ENCODE data around the gene DRD5. TPM values are rescaled to one million over a fixed set of nuclear protein-coding genes. Genes with fewer than 3 reads are reported as not detected.
"Not testable (repeated sequence)": the region's sequence is repeated elsewhere in the genome, so short reads cannot be mapped to it uniquely, and the experiment has no call there.

Gene DRD5
- total and polyA plus RNA-seq, 2 donors (not counting 3 experiments of a cell fraction or from before 2014, with no cell fraction given) = not detected

- Histone ChIP-seq H3K4me3 (replicated peaks in 1 of 3; ENCODE audit: insufficient read depth in 1 of 3, low read depth in 1 of 3, low read length in 3 of 3) (no peak overlapping the region), H2AFZ (ENCODE audit: low read depth, low read length) (no peak overlapping the region), H3K27me3 (ENCODE audit: control insufficient read depth in 2 of 2, insufficient read depth in 2 of 2, low read length in 2 of 2) (no peaks in the 10 kb centered on the region), H3K27ac (ENCODE audit: insufficient read depth, low read depth, low read length) (no peak overlapping the region), H3K4me1 (ENCODE audit: control insufficient read depth, extremely low read depth, insufficient read depth, low read length) (no peaks in the 10 kb centered on the region), H3K9ac (replicated peaks; ENCODE audit: extremely low read depth, insufficient read depth, low read length) (no peak overlapping the region), H3K9me1 (replicated peaks; ENCODE audit: control insufficient read depth, extremely low read depth, insufficient read depth, low read length) (no peaks in the 10 kb centered on the region), H3K9me3 (replicated peaks; ENCODE audit: control insufficient read depth, insufficient read depth, low read length) (no peaks in the 10 kb centered on the region), H3K36me3 (ENCODE audit: control insufficient read depth in 2 of 2, extremely low read depth in 1 of 2, insufficient read depth in 2 of 2, low read length in 2 of 2) (no peaks in the 10 kb centered on the region), H4K20me1 (replicated peaks; ENCODE audit: control insufficient read depth, extremely low read depth, insufficient read depth, low read length) (no peaks in the 10 kb centered on the region), H3K4me2 (ENCODE audit: insufficient read depth, low read length) (no peak overlapping the region), H3K79me2 (ENCODE audit: control insufficient read depth, insufficient read depth, low read length) (no peaks in the 10 kb centered on the region)
- ChIA-PET CTCF (interaction anchor here (0.7 kb wide), 1 partner anchor 19 kb away, joined by 3 read pairs; no protein-coding TSS in a partner anchor), POLR2A (no interaction called here)
- DNase-seq (ENCODE audit: low read depth, low spot score) = no peak
- intact Hi-C loops (cut with micrococcal nuclease) (no loop called here), dilution Hi-C loops (cut with MboI; ENCODE audit: extremely low pct_ligation_motif_present, low sequenced_read_pairs) (no loop called here)
- no TSS peak for BruUV-seq (replicated peaks)
- TF ChIP-seq JUN (IDR thresholded peaks at IDR 0.05; ENCODE audit: borderline replicate concordance, insufficient read depth, insufficient read length, low read depth) (no peak), FOS (IDR thresholded peaks at IDR 0.05; ENCODE audit: borderline replicate concordance, insufficient read depth, low read length) (no peak), POLR2AphosphoS5 (IDR thresholded peaks at IDR 0.05; ENCODE audit: insufficient read depth, low read depth, low read length) (no peak), CTCF (IDR thresholded peaks at IDR 0.05; ENCODE audit: extremely low read depth in 1 of 2, insufficient read depth in 1 of 2, low read depth in 1 of 2, low read length in 2 of 2) (no peak), EZH2 (IDR thresholded peaks at IDR 0.05; ENCODE audit: borderline replicate concordance, low read depth, low read length, severe bottlenecking) (no peak), MYC (IDR thresholded peaks at IDR 0.05; ENCODE audit: low read depth, low read length) (no peak), GATA2 (IDR thresholded peaks at IDR 0.05; ENCODE audit: insufficient read depth, insufficient read length, low read depth, low read length) (no peak), POLR2A (IDR thresholded peaks at IDR 0.05; ENCODE audit: low read depth, low read length) (no peak), MAX (IDR thresholded peaks at IDR 0.05; ENCODE audit: insufficient read depth, insufficient read length) (no peak)
- no peak for FAIRE-seq
Measured at GRCh38 chr4:9792381-9792780, 10.9 kb downstream of the DRD5 start.

GRCh38 chr4:9796641-9797040 is 15.2 kb downstream of the DRD5 start:
- H3K27me3 ChIP-seq (ENCODE audit: control insufficient read depth in 2 of 2, insufficient read depth in 2 of 2, low read length in 2 of 2); H3K36me3 ChIP-seq (ENCODE audit: control insufficient read depth in 2 of 2, extremely low read depth in 1 of 2, insufficient read depth in 2 of 2, low read length in 2 of 2); H3K9ac ChIP-seq (replicated peaks; ENCODE audit: extremely low read depth, insufficient read depth, low read length); CTCF ChIA-PET; dilution Hi-C loops (cut with MboI; ENCODE audit: extremely low pct_ligation_motif_present, low sequenced_read_pairs); H4K20me1 ChIP-seq (replicated peaks; ENCODE audit: control insufficient read depth, extremely low read depth, insufficient read depth, low read length); H3K9me3 ChIP-seq (replicated peaks; ENCODE audit: control insufficient read depth, insufficient read depth, low read length); DNase-seq (ENCODE audit: low read depth, low spot score); H3K4me3 ChIP-seq (replicated peaks in 1 of 3; ENCODE audit: insufficient read depth in 1 of 3, low read depth in 1 of 3, low read length in 3 of 3); FAIRE-seq; H3K27ac ChIP-seq (ENCODE audit: insufficient read depth, low read depth, low read length); H3K4me1 ChIP-seq (ENCODE audit: control insufficient read depth, extremely low read depth, insufficient read depth, low read length); BruUV-seq (replicated peaks); POLR2A ChIA-PET; H3K9me1 ChIP-seq (replicated peaks; ENCODE audit: control insufficient read depth, extremely low read depth, insufficient read depth, low read length); intact Hi-C loops (cut with micrococcal nuclease); H3K4me2 ChIP-seq (ENCODE audit: insufficient read depth, low read length); H3K79me2 ChIP-seq (ENCODE audit: control insufficient read depth, insufficient read depth, low read length); H2AFZ ChIP-seq (ENCODE audit: low read depth, low read length): not testable (repeated sequence)

All from endothelial cell of umbilical vein (primary cell).